GM10248 (cell line): ENCODE data around the gene DHCR7.

Experiments used
- CTCF ChIA-PET: fragments of 300-600 bp; sonication (Branson Sonifier 250); formaldehyde crosslinking; extraction: SDS; loops from one replicate; lab custom pipeline; 2021; ENCODE audit warnings: antibody characterized with exemption; lab: Yijun Ruan, JAX
- POLR2A ChIA-PET: fragments of 350-650 bp; sonication (Branson Sonifier 250); formaldehyde crosslinking; extraction: SDS; loops from one replicate; lab custom pipeline; 2020; ENCODE audit warnings: antibody characterized with exemption; lab: Yijun Ruan, JAX
- DNase-seq: peaks from one replicate; pipeline ENCODE4 v3.0.0; 2012; ENCODE audit errors: extremely low spot score
- TF ChIP-seq, protein P1 (sequence below): IDR thresholded peaks from 2 replicates; pipeline ENCODE4 v1.5.1; 2012; ENCODE audit warnings: mild to moderate bottlenecking, low read depth; ENCODE audit errors: extremely low read depth, missing control alignments, control extremely low read depth

Gene DHCR7

DNA sequence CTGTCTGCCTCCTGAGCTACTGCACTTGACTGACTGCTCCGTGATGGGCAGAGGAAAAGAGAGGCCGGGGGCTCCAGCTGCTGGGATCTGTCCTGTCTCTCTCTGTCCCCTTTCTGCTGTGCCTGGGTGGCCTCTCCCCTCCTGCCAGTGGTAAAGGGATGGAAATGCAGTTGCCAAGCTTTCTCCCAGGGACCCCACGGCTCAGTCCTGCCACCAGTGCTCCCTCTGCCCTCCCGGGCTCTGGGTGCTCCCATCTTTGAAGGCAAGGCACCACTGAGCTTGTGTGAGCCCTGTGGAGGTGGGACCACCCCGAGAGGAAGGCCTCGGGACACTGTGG, 36.8 kb upstream of the DHCR7 start:
- TF ChIP-seq, protein P1, sequence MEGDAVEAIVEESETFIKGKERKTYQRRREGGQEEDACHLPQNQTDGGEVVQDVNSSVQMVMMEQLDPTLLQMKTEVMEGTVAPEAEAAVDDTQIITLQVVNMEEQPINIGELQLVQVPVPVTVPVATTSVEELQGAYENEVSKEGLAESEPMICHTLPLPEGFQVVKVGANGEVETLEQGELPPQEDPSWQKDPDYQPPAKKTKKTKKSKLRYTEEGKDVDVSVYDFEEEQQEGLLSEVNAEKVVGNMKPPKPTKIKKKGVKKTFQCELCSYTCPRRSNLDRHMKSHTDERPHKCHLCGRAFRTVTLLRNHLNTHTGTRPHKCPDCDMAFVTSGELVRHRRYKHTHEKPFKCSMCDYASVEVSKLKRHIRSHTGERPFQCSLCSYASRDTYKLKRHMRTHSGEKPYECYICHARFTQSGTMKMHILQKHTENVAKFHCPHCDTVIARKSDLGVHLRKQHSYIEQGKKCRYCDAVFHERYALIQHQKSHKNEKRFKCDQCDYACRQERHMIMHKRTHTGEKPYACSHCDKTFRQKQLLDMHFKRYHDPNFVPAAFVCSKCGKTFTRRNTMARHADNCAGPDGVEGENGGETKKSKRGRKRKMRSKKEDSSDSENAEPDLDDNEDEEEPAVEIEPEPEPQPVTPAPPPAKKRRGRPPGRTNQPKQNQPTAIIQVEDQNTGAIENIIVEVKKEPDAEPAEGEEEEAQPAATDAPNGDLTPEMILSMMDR = no peak
- ChIA-PET CTCF (no interaction called here), POLR2A (no interaction called here)
- no peak for DNase-seq

DNA sequence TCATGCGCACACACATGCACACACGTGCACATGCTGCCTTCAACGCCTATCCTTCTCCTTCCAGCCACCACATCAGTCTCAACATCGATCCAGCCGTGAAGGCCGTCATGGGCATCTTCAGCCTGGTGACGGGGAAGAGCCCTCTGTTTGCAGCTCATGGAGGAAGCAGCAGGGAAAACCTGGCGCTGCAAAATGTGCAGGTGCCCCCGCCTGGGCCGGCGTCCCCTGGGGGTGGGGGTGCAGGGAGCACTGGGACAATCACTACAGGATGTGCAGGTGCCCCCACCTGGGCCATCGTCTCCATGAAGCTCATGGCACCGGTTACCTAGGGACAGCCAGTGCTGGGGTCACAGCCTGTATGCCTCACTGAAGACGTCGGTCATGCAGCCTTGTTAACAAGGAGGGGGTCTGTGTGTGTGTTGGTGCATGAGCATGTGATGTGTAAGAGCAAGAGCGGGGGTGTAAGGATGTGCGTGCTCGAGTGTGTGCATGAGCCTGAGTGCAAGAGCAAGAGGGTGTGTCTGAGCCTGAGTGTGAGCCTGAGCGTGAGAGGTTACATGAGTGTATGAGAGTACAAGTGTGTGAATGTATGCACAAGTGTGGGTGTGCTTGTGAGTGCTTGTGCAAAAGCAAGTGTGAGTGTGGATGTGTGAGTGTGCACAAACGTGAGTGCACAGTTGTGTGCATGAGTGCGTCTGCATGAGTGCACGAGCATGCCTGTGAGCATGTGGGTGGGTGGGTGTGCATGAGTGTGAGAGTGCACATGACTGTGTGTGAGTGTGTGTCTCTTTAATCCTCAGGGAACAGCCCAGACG, 36.3 kb upstream of the DHCR7 start:
- POLR2A ChIA-PET = no interaction called here
- TF ChIP-seq, protein P1 = no peak
- DNase-seq = no peak
- CTCF ChIA-PET = no interaction called here

DNA sequence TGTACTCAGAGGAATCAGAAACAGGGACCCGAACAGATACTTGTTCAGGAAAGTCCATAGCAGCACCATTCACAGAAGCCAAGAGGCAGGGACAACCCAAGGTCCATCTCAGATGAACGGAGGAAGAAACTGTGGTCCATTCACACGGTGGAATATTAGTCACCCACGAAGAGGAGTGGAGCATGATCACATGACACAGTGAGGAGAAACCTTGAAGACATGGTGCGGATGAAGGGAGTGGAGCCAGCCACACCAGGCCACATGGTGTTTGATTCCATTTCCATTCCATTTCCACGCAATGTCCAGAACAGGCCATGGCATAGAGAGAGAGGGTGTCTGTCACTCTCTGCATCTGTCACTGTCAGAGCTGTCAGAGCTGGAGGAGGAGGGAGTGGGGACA, 35.5 kb upstream of the DHCR7 start:
- DNase-seq = no peak
- TF ChIP-seq, protein P1 = no peak
- POLR2A ChIA-PET = no interaction called here
- CTCF ChIA-PET = no interaction called here

DNA sequence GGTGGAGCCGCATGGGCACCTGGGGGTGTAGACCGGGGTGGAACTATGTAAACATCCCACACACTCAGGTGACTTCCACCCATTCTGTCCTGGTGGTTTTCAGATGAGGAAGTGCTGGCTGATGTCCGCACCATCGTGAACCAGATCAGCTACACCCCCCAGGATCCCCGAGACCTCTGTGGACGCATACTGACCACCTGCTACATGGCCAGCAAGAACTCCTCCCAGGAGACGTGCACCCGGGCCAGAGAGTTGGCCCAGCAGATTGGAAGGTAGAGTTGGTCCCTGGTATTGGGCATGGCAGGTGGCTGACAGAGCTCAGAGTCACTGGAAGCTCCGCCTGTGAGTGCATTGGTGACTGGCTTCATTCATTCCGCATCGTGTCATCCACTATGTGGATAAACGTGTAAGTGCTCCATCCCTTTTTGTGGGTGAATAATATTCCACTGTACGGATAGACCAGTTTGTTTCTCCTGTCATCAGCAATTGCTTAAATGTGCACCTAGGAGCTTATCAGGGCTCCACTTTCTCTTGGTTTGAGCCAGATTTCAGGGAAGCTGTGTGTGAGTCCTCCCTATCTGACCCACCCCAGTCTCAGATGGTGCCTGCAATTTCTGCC, 34.7 kb upstream of the DHCR7 start:
- POLR2A ChIA-PET = no interaction called here
- TF ChIP-seq, protein P1 = no peak
- CTCF ChIA-PET = no interaction called here
- no peak for DNase-seq

DNA sequence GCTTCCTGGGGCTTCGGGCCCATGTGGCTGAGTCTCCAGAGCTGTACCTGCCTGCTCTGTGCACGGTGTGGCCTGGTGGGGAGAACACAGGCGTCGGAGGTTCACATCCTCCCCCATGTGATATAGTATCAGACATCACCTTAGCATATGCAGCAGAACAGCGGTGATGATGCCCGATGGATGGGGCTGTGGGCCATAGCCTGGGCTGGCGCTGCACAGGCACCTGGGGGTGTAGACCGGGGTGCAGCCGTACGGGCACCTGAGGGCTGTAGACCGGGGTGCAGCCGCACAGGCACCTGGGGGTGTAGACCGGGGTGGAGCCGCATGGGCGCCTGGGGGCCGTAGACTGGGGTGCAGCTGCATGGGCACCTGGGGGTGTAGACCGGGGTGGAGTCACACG, 34.0 kb upstream of the DHCR7 start:
- TF ChIP-seq, protein P1 = no peak
- ChIA-PET POLR2A (no interaction called here), CTCF (no interaction called here)
- DNase-seq = no peak

DNA sequence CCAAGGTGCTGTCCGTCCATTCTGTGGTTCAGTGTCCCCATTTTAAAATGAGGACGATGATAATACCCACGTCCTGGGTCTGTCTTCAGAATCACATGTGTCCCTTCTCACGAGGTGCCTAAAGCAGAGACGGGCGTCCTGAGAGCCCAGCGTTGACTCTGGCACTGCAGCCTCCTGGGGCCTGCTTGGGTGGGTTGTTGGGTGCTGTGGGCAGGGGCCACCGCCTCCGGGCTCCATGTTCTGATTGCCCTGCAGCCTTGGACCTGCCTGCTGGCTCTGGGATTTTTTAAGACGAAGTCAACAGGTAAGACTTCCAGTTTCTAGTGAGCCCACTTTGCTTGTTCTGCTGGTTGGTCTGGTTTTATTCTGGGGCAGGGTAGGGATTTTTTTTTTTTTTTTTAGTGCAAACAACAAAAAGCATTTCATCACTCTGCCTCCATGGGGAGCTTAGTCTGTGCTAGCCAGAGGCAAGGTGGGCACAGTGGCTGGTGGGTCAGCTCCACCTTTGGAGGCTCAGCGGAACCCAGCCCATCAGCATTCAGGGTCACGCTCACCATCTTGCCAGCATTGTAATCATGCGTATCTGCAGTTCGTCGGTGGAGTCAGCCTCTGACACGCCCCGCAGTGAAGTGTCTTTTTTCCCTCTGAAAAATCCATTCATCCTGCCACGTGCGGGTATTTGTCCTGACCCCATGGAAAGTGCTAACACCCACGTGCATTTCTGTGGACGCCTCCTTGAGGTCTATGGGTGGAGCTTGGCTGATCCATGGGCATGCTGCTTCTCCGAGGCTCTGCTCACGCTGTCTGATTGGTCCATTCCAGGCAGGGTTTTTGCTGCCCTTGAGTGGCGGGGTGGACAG, 33.1 kb upstream of the DHCR7 start:
- POLR2A ChIA-PET = no interaction called here
- no peak for DNase-seq
- CTCF ChIA-PET = no interaction called here
- TF ChIP-seq, protein P1 = no peak
